Dermis microvascular lymphatic vessel endothelial cell (primary cell): ENCODE data around the gene ITPK1. TPM values are rescaled to one million over a fixed set of nuclear protein-coding genes. Genes with fewer than 3 reads are reported as not detected.

Experiments used
- DNase-seq, 2 donors: peaks; one replicate each; pipeline versions ENCODE4 v3.0.0 to v3.0.0-alpha.2; 2010; ENCODE audit warnings: low read depth in 2 of 2
- total RNA-seq: library from RNA; depleted of rRNA; stranded (reverse); fragments of >200 nt; gene quantifications from 2 replicates; pipeline ENCODE4 v1.2.1, GENCODE V29; 2014

The ITPK1 gene
- total RNA-seq, 1 donor from 2014 or later: 9.6 TPM

DNA sequence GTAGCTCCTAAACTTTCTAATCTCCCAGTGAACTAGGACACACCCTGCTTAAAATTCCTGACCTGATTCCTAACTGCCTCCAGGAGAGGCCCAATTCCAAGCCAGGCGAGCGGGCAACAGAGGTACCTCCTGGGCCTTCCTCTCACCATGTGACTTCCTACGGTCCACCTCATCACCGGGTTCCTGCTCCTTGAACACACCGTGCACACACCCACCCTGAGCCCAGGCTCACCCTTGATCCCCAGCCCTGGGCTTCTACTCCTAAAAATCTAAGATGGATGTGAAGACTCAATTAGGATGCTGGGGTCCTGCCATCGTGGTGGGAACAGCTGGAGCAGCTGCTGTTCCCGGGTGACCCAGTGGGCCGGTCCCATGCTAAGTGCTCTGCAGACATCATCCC lies 124.2 kb downstream of the ITPK1 start:
- DNase-seq: no peak

DNA sequence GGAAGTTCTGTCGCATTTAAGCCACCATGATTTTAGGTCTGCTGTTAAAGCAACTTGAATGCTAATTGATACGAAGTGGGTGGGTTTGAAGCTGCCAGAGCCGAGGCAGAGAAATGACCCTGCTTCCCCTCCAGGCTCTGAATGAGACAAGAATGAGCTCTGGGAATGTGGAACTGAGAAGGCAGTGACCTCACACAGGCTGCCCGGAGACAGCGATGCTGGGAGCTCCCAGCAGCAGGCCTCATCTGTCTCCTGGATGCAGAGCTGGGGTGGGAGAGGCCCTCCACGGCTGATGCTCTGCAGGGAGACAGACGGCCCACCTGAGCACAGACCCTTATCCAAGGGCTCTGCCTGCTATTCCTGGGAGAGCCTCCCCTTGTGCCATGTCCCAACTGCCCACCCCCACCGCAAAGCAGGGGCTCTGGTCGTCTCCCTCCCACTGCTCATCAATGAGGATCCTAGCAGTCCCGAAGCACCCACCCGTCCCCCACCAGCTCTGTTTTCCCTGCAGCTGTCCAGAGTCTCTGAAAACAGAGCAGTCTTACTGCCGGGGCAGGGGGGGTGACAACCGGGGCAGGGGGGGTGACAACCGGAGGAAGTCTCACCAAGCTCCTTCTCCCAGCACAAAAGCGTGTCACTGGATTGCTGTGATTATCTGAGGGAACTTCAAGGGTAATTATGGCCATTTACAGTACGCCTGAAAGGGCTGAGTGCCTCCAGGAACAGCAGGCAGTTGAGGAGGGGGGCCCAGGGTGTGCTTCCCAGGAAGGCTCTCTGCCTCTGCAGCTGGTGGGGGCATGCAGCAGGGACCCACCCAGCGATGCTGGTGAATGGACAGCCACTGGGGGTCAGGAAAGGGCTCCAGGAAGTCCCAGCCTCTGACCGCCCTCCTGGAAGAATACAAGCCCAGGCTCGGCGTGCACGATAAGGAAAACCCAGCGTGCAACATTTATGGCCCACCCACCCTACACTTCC lies 125.0 kb downstream of the ITPK1 start:
- no peak for DNase-seq

DNA sequence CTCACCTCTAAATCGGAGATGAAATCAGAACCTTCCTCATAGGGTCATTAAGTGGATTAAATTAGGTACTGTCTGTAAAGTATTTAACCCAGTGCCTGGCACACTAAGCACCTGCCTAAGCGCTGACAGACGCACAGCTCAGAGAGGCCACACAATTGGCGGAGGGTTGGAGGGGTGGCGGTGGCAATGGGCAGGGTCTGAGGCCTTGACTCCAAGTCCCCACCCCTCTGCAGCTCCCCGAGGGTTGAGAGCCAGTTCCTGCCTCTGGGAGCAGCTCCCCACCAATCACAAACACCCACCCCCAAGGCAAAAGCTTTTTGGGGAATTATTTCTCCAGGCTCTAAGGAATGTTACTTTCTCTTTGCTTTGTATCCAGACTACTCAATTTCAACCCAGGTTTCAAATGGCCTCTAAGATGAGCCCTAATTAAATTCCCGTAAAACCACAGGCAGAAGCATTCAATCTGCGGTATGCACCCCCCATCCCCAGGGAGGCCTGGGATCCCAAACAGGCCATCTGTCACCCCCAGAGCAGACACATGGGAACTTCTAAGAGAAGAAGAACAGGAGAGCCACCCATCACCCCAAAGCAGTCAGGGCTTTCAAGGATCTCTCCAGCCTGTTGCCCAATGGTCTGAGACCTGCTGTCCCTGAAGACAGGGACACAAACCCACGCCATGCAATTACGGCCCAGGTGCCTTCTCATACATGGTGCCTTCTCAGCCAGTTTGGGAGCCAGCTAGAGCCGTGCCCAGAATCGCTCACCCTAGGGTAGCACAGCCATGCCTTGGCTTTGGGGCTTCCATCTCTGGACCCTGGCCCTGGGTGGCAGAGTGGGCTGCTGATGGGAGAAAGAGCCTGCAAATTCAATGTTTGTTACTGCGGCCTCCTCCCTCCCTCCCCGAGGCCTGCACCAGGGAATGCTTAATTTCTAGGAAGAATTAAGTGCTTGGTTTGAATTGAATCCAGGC lies 126.7 kb downstream of the ITPK1 start:
- DNase-seq: no peak

DNA sequence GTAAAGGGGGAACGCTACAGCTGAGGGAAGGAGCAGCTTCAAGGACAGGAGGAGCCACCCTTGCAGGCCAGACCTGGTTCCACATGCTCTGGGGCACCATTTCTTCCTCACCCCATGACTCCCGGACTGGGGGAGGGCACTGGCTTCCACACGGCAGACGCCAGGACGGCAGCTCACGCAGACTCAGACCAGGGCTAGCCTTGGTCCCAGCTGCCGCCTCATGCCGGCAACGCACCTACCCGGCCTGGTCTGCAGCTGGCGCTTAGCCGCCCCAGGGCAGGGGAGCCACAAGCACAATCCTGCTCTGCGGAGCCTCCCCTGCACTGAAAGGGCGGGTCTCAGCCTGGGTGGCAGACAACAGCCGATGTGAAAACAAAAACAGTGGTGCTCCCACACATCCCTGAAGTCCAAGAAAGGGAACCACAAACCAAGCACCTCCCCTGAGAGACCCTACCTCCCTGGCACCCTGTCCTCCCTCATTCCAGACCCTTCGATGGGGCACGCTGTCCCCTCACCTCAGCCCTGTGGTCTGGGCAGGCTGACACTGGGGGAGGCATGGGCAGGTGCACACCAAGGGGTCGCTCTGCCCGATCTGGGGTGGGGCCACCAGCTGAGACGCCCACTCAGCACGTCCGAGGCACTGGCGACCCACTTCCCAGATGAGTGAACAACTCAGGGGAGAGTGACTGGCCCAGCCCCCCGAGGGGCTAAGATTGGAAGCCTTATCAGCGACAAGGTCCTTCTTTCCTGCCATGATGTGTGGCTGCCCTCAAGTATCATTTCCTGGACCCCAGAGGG lies 127.8 kb downstream of the ITPK1 start:
- DNase-seq: no peak

DNA sequence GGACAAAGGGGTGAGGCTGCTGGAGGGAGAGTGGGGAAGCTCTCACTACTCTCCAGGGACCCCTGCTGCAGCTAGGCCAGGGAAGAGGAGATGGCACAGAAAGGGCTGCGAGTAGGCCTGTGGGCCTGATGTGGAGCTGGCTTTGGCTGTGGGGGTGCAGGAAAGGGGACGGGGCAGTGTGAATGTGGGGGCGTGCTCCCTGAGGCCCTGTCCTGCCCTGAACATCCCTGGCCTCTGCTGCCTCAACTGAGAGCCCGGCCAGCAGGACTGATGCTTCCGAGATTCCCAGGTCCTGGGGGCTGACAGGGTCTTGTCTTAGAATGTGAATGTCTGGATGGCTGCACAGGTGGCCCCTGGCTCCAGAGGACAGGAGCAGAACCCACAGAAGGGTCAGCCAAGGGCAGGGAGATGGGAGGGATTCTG lies 128.6 kb downstream of the ITPK1 start:
- DNase-seq: no peak

DNA sequence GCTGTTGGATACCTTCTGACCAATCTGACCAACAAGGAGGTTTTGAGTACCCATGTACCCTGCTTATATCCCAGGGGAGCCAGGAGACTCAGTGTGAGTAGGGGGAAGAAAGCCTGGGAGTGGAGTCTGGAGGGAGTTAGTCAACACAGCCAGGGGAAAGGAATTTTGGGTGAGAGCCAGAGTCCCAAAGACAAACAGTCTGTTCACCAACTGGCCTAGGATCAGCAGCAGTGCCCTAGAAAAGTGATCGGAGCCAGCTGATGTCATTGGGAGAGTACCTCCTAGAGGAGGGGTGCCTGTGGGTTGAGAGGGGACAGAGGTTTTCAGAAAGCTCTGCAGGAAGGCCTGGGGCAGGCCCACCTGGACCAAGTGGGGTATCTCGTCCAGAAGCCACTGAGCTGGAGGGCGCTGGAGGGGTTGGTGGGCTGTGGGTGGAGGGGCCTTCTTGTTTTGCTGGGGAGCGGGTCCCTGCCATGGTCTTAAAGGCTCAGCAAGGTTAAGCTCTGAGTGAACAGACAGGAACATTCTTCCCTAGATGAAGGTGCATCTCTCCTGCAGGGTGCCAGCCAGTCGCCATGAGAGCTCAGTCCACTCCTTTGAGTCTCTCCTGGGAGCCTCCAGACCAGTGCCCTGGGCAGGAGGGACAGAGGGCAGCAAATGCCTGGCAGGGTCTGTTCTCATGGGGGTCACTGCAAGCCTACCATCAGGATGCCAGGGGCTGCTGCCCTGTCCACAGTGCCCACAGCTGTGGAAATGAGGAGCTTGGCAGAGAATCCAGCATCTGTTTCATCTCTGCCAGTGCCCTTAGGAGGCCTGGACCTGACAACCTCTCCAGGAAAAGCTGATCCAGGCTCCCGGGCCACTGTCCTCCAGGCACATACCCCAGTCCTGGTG lies 129.2 kb downstream of the ITPK1 start:
- DNase-seq: peak in 1 of 2 donors; percentile 35

DNA sequence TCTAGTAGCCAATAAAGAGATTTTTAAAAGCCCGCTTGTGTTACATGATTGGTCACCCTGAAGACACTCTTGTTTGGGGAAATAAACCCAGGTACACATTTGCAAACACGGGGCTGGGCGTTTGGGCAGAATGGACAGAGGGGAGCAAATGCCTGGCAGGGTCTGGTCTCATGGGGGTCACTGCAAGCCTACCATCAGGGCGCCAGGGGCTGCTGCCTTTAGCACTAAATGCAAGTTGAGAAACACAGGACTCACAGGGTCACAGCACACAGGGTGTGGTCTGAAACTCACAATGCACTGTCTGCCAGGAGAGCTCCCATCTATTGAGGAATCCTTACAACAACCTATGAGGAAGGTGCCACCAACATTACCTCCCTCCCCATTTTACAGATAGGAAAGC lies 130.2 kb downstream of the ITPK1 start:
- no peak for DNase-seq

DNA sequence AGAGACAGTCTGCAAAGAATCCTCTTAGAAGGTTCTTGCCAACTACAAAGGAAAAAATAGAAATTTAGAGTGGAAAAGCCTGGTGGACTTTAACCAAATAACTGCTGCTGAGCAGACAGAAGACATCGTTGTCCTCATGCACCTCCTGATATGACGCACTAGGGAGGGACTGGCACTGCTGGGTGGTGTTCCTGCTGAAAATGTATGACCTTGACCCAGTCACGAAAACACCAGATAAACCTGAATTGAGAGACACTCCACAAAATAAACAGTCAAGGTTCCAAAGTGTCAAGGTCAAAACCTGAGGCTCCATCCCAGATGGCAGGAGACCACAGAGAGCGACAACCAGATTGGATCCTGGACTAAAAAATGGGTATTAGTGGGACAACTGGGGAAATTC lies 130.8 kb downstream of the ITPK1 start:
- DNase-seq: no peak

DNA sequence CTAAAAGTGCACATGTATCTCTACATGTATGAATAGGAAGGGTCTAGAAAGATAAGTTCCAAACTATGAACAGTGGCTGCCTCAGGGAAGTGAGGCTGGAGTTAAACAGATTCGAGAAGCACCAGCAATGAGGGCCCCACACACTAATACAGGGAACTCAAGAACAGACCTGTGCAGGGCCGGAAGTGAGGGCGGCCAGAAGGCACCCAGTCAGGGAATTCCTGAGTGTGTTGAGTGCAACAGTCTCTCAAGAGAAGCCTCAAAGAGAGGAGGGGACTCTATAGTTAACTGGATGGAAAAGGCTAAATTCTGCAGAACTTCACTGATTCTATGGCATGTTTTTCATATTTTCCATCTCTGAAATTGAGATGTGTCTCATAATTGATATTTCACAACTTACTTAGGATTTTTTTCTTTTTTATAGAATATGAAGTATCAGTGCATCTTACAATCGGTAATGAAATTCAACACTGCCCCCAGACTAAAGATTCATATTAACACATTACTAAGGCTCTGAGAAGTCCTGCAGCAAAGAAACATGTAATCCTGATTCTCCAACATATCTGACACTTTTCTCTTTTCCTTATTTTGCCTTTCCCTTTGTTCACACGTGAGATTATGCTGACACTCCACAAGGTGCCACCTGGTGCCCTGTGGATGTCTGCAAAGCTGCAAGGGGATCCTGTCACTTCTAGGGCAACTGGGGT lies 131.5 kb downstream of the ITPK1 start:
- DNase-seq: no peak

DNA sequence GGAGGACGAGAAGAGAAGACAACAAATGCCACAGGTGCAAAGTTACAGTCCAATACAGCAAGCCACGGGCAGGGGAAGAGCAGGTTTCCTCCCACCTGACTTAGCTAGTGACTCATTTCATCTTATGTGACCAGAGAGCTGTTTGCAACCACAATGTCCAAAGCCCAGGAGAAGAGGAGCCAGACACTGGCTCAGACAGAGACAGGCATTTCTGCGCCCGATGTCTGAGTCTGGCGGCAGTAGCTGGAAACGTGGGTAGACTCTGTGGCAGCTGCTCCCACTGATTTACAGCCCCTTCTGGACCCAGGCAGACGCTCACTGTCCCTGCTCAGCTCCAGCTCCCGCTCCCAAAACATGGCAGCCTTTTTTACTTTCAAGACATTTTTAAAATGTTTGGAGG lies 132.8 kb downstream of the ITPK1 start:
- DNase-seq: no peak

DNA sequence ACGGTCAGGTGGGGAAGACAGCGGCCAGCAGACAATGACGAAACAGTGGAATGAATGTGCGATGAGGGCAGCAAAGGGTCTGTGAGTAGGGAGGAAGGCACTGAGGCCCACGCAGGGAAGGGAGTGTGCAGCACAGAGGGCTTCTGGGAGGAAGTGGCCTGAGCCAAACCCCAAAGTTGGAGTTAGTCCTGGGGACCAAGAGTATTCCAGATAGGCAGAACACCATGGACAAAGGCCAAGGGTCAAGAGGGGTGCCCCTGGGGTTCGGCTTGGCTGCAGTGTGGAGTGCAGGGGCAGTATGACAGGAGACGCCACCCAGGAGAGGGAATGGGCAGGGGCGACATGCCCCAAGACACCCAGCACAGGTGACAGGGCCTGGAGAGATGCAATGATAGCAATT lies 134.0 kb downstream of the ITPK1 start:
- no peak for DNase-seq

DNA sequence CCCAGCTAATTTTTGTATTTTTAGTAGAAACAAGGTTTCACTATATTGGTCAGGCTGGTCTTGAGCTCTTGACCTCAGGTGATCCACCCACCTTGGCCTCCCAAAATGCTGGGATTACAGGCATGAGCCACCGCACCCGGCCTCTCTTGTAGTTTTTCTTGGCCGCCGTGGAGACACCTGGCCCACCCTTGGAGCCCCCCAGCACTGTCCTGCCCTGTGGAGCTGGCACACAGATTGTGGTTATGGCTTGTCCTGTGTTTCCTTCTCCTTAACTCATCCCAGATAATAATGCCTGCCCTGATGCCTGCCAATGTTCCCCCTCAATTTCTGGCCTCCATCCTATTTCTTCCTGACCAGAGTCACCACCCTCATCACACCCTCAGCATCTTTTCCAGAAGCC lies 134.9 kb downstream of the ITPK1 start:
- no peak for DNase-seq

DNA sequence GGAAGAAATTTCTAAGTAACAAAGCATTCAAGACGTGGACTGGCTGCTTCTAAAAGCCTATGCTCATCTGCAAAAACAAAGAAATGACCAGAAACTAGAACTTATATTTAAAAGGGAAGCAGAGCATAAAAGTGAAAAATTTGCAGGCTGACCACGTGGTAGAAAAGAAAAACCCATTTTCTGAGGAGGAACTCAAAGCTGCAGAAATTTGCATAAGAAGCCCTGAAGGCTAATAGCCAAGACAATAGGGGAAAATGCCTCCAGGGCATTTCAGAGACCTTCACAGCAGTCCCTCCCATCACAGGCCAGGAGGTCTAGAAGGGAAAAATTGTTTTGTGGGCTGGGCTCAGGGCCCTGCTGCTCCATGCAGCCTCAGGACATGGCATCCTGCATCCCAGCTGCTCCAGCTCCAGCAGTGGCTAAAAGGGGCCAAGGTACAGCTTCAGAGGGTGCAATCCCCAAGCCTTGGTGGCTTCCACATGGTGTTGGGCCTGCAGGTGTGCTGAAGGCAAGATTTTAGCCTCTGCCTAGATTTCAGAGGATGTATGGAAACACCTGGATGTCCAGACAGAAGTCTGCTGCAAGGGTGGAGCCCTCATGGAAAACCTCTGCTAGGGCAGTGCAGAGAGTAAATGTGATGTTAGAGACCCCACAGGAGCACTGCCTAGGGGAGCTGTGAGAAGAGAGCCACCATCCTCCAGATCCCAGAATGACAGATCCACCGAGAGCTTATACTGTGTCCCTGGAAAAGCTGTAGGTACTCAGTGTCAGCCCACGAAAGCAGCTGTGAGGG lies 137.3 kb downstream of the ITPK1 start:
- DNase-seq: no peak

DNA sequence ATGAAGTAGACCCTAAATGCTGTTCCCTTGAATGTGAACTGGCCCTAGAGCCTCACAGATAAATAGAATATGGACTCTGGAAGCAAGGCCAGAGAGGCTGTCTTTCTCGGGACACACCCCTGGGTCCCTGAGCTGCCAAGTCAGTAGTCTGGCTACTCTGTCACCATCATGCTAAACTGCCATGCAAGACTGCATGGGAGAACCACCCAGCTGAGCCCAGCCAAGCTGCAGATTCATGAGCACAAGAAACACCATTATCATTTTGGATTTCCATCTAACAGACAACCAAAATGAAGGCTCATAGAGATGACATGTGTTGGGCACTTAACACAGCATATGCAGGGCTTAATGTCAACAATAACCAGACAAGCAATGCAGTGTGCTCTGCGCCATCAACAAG lies 139.5 kb downstream of the ITPK1 start:
- DNase-seq: no peak

DNA sequence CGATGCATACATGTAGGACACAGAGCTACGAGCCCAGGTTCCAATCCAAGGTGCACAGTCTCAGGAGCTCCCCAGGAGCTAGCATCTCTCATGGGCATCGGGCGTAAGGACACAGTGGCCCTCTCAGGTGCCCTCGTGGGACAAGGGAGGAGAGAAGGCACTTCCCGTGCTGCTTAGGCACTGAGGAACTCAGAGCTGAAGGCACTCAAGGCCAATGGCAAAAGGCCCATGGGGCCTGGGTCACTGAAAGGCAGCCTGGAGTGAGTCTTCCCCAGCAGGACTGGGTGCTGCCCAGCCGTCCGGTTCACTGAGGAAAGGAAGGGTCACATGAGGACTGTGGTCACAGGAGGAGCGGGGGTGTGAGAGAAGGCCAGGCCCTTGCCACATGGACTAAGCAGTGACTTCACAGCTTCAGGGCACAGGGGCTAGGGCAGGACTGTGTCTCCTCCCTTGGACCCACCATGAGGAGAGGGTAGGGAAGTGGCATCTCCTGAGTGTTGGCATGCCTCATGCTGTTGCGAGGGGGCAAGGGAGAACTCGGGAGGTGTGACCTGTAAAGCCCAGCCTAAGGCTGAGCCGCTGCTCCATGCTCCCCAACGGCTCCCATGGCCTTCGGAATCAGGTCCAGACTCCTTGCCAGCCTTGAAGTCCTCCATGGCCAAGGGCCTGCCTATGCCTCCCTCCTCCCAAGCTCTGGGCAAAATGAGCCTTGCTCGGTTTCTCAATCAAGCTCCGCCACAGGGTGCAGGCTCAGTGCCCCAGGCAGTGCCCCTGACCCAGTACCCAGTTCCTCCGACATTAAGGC lies 141.0 kb downstream of the ITPK1 start:
- no peak for DNase-seq

DNA sequence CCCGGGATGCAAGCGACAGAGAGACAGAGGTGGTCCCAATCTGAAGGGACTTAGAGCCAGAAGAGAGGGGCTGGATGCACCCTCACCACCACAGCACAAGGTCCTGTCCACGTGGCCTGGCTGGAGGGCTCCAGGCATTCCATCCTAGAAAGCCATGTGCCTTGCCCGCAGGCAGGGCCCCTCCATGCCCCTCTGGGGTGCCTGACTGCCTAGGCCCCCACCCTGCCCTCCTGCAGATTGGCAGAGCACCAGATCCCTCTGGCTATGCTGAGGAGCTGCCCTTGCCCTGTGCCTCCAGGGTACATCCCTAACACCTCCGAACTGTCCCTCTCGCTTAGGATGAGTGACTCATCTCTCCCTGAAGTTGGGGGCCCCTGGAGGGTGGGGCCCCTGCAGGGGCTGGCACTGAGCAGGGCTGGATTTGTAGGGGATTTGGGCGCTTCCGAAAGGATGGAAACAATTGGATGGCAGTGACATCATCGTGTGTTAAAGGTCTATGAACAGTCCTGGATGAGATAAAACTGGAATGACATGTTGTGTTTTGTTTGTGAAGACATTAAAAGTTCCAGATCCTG lies 141.8 kb downstream of the ITPK1 start:
- DNase-seq: peak in 1 of 2 donors; percentile 12

DNA sequence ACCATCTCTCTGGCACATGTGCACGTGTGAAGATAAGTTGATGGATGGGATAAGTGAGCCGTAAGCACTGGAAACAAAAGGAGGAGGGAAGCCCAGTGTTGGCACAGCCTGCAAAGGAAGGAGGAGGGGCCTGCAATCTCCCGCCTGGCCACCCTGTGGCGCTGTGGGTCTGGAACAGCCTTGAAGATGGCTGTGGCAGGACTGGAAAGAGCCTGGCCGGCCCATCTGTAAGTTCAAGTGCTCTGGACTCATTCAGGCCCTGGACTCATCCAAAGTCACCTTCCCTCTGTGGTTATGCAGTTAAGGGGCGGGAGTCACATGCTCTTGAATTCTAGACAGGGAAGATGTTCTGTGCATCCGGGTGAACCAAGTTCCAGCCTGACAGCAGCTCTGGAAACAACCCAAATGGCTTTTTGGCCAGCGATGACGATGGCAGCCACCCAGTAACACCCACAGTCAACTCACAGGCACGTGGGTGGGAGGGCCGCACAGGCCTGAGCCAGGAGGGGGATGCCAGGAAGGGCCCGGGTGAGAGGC lies 142.4 kb downstream of the ITPK1 start:
- DNase-seq: peak; percentile 17 to 23
